Breast epithelium (tissue), 4 donors: ENCODE results near the gene HIC1. TPM values are rescaled to one million over a fixed set of nuclear protein-coding genes. Genes with fewer than 3 reads are reported as not detected.

Experiments
- DNase-seq, 2 donors: peaks; one replicate each; pipeline ENCODE4 v3.0.0-alpha.2; 2019; ENCODE audit warnings: low spot score in 2 of 2
- H3K27ac ChIP-seq, 2 donors: fragments of 200-600 bp; sonication (generic) in 1 of 2; one replicate each; pipeline ENCODE4 v1.5.1; 2016 to 2019; ENCODE audit warnings: mild to moderate bottlenecking in 1 of 2
- H3K27me3 ChIP-seq, 2 donors: fragments of 200-600 bp; sonication (generic) in 1 of 2; one replicate each; pipeline versions ENCODE4 v1.5.1 to v1.6.0; 2017 to 2019; ENCODE audit warnings: control low read depth in 1 of 2, mild to moderate bottlenecking in 1 of 2
- H3K36me3 ChIP-seq: fragments of 200-600 bp; one replicate; pipeline ENCODE4 v1.5.1; 2019
- H3K4me1 ChIP-seq, 2 donors: fragments of 200-600 bp; sonication (generic); one replicate each; pipeline ENCODE4 v1.5.1; 2016 to 2019; ENCODE audit warnings: control low read depth in 1 of 2
- H3K4me3 ChIP-seq, 3 donors: fragments of 200-600 bp; sonication (generic); 1 replicate in 2 of 3; 2 replicates in 1 of 3; pipeline ENCODE4 v1.5.1; 2016 to 2019; ENCODE audit warnings: mild to moderate bottlenecking in 3 of 3, moderate library complexity in 2 of 3
- H3K9me3 ChIP-seq, 2 donors: fragments of 200-600 bp; sonication (generic) in 1 of 2; one replicate each; pipeline ENCODE4 v1.5.1; 2016 to 2019; ENCODE audit warnings: control low read depth in 1 of 2
- CTCF ChIP-seq, 3 donors: fragments of 450-650 bp; IDR thresholded peaks; one replicate each; pipeline ENCODE4 v1.5.1; 2016 to 2017; ENCODE audit warnings: antibody characterized with exemption in 3 of 3, mild to moderate bottlenecking in 3 of 3, moderate library complexity in 3 of 3
- POLR2A ChIP-seq: fragments of 450-650 bp; IDR thresholded peaks from one replicate; pipeline ENCODE4 v1.6.1; 2016; ENCODE audit warnings: antibody characterized with exemption, mild to moderate bottlenecking, moderate library complexity
- POLR2AphosphoS5 ChIP-seq, 3 donors: sonication (generic); formaldehyde crosslinking; IDR thresholded peaks; one replicate each; pipeline ENCODE4 v1.6.1; 2017; ENCODE audit warnings: antibody characterized with exemption in 3 of 3
- intact Hi-C: fragments of 100-400 bp; cut with DNase I; formaldehyde crosslinking; loops from one replicate; pipeline ENCODE4 v1.15.1; 2023; ENCODE audit warnings: low total_unique reads
- total RNA-seq, 3 donors: library from RNA; depleted of rRNA; stranded (reverse); fragments of >200 nt; gene quantifications; one replicate each; pipeline ENCODE4 v1.1.0, GENCODE V29; 2016

Gene HIC1
- total RNA-seq, 3 donors from 2014 or later: 12.6 to 16.4 (median 12.7) TPM

GRCh38 chr17:2040942-2041560 is 13.9 kb upstream of the HIC1 start:
- Histone ChIP-seq H3K4me3 (peak overlapping the region; percentile 81 to 88 (median 82)), H3K27me3 (no peaks in the 10 kb centered on the region), H3K4me1 (peaks cover 5 to 6% of the 10 kb centered on the region in 2 donors), H3K9me3 (no peaks in the 10 kb centered on the region), H3K27ac (peak overlapping the region; percentile 95 to 97), H3K36me3 (peaks cover 4% of the 10 kb centered on the region)
- no peak for DNase-seq
- no peak for TF ChIP-seq CTCF (IDR thresholded peaks at IDR 0.05)
- no peak for TF ChIP-seq POLR2AphosphoS5 (IDR thresholded peaks at IDR 0.05)
- TF ChIP-seq POLR2A: no peak
- intact Hi-C loops: no loop called here

DNA sequence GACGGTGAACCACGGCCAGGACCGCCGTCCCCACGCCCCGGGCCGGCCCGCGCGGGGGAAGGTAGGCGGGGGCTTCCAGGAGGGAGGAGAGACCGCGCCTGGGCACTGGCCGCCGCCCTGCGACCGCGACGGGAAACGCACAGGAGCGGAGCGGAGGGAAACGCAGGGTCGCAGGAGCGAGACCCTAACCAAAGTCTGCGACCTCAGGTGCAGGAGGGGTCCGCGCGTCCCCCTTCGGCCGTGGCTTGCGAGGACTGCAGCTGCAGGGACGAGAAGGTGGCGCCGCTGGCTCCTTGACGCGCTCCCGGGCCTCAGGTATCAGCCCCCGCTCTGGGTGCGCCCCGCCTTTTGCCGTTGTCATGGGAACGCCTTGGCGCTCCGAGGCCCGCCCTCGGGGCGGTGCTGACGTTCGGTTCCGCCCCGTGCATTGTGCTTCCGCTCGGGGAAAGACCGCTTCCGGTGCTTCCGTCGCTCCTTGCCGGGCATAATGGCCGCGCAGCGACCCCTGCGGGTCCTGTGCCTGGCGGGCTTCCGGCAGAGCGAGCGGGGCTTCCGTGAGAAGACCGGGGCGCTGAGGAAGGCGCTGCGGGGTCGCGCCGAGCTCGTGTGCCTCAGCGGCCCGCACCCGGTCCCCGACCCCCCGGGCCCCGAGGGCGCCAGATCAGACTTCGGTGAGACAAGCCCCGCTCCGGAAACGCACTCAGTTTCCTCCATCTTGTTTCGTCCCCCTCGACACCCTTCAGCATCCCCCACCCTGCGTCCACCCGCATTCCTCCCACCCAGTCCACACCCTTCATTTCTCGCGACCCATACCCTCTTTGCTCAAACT is 13.1 kb upstream of the HIC1 start, which contains the start of gene OVCA2:
OVCA2 (plus strand) TSS at position 462 of the 829 bp plus-strand sequence; CDS start at position 488, 26 bp downstream.
- H3K4me3 ChIP-seq: peak within 1 kb of the TSS; percentile 81 to 88 (median 82)
- peaks cover 5 to 6% of the 10 kb centered on the region in 2 donors for H3K4me1 ChIP-seq
- peak within 1 kb of the TSS; percentile 95 to 97 for H3K27ac ChIP-seq
- TF ChIP-seq POLR2A (peak; percentile 57), POLR2AphosphoS5 (IDR thresholded peaks at IDR 0.05) (peak; percentile 87 to 96 (median 93)), CTCF (IDR thresholded peaks at IDR 0.05) (peak in 1 of 3 donors; percentile 42)
- DNase-seq: peak; percentile 91 to 94
- H3K9me3 ChIP-seq: no peaks in the 10 kb centered on the region
- H3K36me3 ChIP-seq: peaks cover 4% of the 10 kb centered on the region
- intact Hi-C loops: no loop called here
- no peaks in the 10 kb centered on the region for H3K27me3 ChIP-seq

- TF ChIP-seq CTCF (IDR thresholded peaks at IDR 0.05) (no peak), POLR2A (no peak), POLR2AphosphoS5 (IDR thresholded peaks at IDR 0.05) (no peak)
- Histone ChIP-seq H3K36me3 (no peaks in the 10 kb centered on the region), H3K27ac (peak overlapping the region; percentile 95 to 97), H3K4me3 (peak overlapping the region; percentile 81 to 88 (median 82)), H3K27me3 (no peaks in the 10 kb centered on the region), H3K4me1 (peaks cover 5 to 6% of the 10 kb centered on the region in 2 donors), H3K9me3 (no peaks in the 10 kb centered on the region)
- intact Hi-C loops: no loop called here
- DNase-seq: no peak
Measured at GRCh38 chr17:2042390-2042847, 12.5 kb upstream of the HIC1 start.

DNA sequence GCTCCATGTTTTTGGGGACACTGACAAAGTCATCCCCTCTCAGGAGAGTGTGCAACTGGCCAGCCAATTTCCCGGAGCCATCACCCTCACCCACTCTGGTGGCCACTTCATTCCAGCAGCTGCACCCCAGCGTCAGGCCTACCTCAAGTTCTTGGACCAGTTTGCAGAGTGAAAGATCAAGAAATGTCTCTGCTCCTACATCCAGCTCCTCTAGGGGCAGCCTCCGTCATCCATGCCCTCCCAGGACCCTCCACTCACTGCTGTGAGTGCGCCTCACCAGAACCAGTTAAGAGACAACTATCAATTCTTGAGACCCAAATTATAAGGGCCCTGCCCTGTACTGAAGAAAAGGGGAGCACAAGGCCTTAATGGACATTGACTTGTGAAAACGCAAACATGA is 12.0 kb upstream of the HIC1 start:
- Histone ChIP-seq H3K4me3 (peak overlapping the region in 2 of 3 donors; percentile 81 to 88), H3K9me3 (no peaks in the 10 kb centered on the region), H3K4me1 (peaks cover 5 to 6% of the 10 kb centered on the region in 2 donors), H3K36me3 (no peaks in the 10 kb centered on the region), H3K27me3 (no peaks in the 10 kb centered on the region), H3K27ac (peak overlapping the region; percentile 95 to 97)
- no peak for DNase-seq
- TF ChIP-seq CTCF (IDR thresholded peaks at IDR 0.05) (no peak), POLR2A (no peak)
- intact Hi-C loops: no loop called here

GRCh38 chr17:2043785-2044184 is 11.1 kb upstream of the HIC1 start:
- DNase-seq: no peak
- intact Hi-C loops: no loop called here
- Histone ChIP-seq H3K9me3 (no peaks in the 10 kb centered on the region), H3K4me3 (no peak overlapping the region), H3K27me3 (no peaks in the 10 kb centered on the region), H3K27ac (peak overlapping the region; percentile 63 to 95), H3K4me1 (peaks cover 5 to 6% of the 10 kb centered on the region in 2 donors), H3K36me3 (no peaks in the 10 kb centered on the region)
- TF ChIP-seq POLR2AphosphoS5 (IDR thresholded peaks at IDR 0.05): no peak
